Pons (tissue), 1 donor: ENCODE measurements around the gene CHN2.
"Not testable (repeated sequence)": the region's sequence is repeated elsewhere in the genome, so short reads cannot be mapped to it uniquely, and the experiment has no call there.

Source experiments
- DNase-seq: peaks from one replicate; pipeline ENCODE4 v3.0.0-alpha.2; 2016; ENCODE audit warnings: low spot score

Gene CHN2

DNA sequence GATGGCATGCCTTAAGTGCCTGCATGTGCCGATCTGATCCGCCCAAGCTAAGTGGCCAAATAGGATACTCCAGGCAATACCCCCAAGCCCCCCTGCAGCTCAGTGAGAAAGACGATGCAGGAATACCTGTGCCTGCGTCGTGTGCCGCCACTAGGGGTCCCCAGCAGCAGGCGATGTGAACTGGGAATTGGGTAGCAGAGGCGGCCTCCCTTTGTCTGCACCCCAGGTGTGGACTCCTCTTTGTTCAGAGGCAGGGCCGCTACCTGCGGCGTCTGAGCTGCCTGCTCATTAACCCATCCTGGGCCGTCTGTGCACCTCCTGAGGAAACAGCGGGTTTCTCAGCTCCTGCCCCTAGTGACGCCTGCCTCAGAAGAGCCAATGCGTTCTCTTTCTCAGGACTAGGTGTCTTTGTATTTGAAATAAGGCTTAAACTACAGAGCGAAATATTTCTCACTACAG, 4.8 kb upstream of the CHN2 start:
- DNase-seq: peak; percentile 73

DNA sequence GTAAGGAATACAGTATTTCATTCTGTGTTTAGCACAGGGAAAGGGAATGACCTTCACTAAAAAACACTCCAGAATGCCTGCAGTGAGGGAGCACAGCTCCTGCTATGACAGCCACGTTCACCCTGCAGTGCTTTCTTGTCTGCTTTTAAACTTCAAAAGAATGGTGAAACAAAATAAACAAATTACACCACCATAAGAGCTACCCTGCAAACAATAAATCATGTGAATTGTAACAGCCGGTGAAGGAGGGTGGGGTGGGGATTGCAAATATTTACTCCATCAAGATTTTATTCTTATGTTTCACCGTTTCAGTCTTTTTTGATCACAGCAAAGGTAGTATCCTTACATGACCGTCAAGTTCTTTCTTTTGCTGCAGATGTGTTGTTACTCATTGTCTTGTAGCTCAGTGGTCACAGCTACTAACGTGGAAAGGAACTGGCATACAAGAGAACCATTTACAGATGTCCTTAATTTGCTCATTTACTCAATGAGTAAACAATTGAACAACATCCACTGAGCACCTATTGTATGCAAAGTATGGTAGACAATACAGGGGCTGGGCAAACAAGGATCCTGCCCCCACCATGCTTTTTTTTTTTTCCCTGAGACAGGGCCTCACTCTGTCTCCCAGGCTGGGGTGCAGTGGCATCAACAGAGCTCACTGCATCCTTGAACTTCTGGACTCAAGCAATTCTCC, 4.1 kb upstream of the CHN2 start:
- no peak for DNase-seq

DNA sequence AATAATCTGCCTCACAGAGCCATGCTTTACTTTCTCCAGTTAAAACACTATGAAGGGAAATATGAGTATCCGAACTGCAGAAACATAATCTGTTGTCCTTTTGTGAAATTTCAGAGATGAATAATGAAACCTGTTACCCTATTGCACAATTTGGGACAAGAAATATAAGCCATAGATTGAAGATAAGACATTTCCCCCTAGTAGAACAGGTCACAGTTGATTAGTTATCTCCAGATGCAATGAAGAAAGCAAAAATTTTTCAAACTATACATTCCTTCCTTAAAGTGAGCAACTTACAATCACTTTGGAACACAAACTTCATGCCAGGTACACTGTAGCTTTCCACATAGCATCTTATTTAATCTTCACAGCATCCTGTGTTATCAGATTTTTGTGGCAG, 2.3 kb upstream of the CHN2 start:
- no peak for DNase-seq

DNA sequence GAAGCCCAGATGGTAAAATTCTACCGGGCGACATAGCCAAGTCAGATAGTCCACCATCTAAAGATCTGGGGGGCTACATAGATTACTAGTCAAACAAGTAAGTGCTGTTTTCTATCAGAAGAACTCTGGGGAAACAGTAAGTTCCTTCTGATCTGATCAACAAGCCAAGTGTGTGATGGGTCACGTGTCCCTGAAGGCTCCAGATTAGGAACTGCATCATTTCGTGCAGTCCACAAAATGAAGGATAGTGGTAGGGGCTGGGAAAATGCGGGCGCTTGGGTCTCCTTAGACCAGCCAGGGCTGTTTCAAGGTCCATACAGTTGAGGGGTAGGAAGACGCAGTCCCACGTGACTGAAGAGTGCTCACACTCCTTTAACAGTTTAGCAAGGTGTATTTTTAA, 1.8 kb upstream of the CHN2 start:
- DNase-seq: no peak

DNA sequence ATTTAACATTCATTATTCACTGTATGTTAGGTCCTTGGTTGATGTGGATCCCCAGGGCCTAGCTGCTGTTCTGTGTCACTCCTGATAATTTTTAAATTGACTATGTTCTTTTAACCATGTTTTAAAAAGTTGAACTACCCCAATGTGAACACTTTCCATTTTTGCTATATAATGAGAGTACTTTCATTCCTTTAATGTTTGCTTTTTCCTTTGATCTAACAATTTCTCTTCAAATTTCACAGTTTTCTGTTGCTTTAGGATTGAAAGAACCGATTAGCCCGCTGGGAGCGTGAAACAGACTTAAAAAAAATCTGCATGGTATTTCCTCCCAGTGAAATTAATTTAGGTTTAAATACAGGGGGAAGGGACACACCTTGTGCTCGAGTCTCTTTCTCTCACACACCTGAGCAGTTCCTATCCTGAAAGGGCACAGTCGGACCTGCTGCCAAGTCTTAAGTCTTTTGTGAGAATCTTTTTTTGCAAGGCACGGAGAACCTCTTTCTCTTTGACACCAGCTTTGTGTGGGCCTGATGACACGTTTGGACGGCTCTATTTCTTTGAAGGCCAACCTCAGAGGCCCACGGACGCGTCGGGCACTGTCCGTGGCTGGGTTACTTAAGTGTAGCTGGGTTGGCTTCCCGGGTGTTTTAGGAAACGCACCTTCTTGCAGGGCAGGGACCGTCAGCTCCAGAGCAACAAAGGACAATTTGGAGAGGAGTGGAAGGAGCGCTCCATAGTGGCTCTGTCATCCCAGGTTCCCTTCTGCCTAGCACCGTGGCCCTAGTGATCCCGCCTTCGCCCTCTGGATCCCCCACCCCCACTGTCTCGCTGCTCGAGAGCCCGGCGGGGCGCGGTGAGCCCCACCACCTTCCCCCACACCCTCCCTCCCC, 1.0 kb upstream of the CHN2 start:
- peak; percentile 51 for DNase-seq

DNA sequence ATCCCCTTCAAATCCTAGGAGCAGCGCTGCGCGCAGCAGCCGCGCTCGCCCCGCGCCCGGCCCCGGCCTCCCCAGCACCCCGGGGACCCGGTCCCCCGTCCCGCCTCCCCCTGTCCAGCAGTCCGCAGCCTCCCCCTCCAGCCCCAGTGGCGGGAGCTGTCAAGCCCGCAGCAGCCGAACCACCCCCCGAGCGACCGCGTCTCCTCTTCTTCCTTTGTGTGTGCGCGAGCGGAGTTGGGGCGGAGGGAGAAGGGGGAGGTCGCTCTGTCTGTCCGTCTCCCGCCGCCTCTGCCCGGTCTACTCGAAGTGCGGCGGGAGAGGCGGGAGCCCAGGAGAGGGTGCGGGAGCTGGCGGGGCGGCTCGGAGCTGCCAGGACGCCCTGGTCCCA, 375 bp upstream of the CHN2 start:
- no peak for DNase-seq

DNA sequence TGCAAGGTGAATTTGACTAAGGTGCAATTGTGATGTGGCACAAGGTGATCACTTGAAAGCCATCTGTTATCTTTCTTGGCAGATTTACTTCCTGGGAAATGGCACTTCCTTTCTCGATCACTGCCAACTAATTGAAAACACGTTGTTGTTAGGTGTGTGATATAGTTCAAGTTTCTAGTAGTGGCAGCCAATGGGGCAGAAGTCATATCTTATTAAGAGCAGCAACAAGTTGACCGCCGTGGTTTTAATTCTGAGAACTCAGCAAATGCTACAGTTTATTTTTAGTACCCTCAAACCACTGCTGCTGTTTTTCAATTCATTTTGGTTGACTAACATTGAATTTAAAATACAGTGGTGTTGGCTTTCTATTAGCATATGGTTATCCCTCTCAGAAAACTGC, 1.6 kb downstream of the CHN2 start:
- DNase-seq: peak; percentile 46

DNA sequence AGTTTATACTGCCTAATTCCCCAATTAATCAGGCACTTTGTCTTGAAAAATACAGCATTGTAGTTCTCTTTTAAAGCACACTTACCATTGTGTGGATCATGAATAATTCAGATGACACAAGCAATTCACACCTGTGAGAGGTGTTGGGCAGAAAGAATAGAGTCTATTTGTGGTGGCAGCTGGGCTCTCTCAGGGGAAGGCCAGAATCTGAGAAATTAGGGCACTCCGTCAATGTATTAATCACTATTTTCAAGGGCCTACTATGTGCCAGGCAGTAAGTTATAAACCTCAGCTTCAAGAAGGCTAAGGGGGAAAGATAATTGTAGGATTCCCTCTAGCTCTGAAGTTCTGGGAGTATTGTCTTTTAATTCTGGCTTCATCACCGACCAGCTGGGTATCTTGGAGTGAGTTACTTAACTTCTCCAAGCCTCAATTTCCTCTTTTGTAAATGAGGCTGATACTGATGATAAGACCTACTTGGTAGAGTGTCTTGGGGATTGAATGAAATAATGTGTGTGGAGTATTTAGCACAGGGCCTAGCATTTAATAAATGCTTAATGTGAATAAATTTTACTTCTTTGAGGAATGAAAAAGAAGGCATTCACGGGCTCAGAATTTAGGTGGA, 2.5 kb downstream of the CHN2 start:
- no peak for DNase-seq

DNA sequence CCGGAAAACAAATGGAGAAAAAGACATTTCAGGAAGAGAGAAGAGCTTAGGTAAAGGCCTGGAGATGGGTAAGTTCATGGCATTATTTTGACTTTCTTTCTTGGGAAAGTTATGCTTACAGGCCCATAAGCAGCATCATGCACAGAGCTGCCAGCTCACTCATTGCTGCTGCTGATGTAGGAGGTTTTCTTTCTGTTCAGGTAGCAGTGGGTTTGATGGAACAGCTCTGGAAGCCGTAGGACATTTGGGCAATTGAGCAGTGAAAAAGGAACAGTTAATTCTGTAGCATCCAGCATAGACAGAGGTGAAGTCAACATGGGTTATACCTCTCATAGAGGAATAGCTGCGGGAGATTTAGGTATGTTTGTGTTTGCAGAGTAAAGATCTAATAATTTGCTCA, 3.3 kb downstream of the CHN2 start:
- no peak for DNase-seq

DNA sequence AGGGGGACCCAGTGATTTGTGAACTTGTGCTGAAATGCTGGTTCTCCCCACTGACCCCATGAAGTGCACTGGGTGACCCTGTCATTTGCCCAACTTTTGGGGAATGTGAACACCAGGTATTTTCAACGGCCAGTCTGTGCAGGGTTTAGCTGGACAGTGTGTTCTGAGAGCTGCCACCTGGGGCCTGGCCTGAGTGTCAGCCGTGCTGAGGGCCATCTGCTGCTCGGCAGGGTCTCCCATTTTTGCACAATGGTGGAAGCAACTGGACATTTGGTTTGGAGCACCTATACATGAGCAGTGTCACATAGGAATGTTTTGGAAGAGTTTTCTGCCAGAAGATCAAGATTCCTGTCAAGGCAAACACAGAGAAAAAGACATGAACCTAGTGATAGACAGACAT, 5.2 kb downstream of the CHN2 start:
- no peak for DNase-seq

DNA sequence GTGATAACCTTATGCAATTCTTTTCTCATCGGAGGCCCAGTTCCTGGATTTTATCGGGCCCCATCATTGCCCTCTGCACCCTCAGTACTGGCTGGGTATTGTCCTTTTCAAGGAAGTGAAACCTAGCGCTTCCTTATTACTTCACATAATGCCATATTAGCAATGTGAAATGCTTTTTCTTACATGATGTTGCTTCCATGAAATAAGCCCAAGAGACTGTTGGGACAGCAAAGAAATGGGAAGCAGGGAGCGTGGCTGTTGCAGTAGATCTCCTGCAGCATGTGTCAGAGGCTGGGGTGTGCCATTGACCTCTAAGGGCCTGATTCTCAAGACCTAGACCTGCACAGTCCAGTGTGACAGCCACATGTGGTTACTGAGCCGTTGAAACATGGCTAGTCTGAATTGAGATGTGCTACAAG, 8.1 kb downstream of the CHN2 start:
- peak; percentile 49 for DNase-seq

DNA sequence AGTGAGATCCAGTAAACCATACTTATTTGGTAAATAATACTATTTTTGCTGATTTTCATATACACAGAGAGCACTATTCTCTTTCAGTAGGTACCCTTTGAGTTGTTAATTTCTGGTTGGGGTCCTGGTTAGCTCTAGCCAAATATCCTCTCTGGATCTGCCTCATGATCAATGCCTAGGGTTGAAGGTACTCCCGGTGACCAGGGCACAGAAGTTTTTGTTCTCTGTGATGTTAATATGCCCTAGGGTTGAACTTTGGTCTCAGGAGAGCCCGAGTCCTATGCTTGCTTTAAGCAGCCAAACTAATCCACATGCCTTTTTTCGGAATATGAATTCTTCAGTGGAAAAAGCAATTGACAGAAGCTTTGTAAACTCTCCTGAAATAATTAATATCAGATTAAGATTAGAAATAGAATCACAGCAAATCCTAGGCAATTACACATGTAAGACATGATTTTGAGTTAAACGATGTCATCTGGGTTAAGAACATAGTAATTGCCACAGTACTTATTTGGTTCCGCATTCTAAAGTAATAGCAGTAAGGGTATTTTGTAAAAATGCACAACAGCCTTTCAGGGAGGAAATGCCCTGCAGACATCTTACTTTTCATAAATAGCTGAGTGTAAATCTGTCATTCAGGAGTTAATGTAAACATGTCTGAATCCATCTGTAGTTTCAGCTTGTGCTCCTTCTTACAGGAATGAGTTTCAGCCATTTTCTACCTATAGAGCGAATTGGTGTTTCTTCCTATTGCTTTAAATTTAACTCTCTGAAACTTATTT, 10.1 kb downstream of the CHN2 start:
- no peak for DNase-seq

DNA sequence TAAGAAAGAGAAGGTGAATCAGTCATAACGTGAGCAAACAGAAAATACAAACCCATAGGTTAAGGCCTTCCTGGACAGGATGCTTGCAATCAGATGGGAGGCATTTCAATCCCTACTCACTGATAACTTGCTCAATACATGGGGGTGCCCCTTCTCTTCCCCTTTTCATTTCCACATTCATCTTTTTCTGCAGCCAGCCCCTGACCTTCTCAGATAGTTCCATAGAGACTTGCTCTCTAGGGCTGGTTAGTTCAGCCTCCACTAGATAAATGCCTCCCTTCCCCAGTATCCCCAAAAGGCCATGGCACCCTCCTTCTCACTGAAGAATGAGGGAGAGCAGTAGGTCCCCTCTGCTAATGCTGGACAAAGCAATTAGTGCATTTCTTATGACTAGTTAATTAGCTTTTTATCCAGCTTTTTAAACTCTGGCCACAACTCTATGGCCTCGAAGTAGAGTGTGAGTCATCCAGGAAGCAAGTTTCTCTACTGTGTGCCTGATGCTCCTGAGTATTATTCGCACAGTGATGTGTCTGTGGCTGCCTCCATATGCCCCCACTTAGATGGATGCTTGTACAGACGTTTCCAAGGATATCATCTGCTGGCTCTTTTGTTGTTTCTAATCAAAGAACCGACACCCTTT, 12.7 kb downstream of the CHN2 start:
- no peak for DNase-seq

DNA sequence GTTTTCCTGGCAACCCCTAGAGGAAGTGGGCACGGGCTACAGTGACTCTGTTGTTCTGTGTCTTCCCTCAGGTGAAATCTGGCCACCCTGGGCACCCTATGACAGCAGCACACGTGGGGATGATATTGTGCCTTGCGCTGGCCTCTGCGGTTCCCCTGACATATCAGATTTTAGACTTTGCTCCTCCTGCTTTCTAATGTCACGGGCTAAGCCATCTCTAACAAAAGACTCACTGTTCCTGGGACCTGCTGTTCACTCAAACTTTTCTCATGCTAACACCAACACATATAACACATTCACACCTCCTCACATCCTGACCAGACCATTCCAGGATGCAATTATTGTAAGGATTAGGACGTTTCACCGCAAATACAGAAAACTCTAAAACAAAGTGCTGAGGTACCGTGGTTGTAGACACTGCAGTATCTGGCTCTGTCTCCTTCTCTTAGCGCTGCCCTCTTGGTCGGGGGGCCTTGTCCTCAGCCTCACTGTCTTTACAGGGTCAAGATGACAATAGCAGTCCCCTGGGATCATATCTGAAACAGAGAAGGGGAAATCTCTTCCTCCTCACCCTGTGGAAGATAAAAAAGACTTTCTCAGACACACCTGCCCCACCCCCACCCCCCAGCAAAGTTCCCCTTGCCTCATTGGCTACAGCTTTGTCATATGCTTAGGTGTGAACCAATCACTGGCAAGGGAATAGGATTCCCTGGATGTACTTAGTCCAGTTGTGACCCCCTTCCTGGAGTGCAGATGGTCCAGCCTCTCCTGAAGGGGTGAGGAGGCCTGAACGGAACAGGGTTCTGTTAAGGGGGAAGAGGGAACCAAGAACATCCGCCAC, 14.1 kb downstream of the CHN2 start:
- peak; percentile 28 for DNase-seq

DNA sequence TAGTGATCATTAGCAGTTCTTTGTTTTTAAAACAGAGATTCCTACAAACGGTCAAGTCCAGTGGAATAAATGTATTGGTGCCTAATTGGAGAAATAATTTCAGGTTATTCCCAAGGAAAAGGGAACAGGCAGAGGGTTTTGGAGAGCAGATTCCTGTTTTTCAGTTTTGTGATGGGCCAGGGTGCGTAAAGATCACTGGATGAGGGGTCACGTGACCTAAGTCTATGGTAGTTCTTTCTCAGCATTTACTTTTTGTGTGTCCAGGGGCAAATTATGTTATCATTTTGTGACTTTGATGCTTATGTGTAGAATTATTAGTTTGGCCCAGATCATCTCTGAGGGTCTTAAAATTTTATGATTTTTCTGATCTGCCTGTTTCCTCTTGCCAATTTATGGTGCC, 15.2 kb downstream of the CHN2 start:
- DNase-seq: no peak

DNA sequence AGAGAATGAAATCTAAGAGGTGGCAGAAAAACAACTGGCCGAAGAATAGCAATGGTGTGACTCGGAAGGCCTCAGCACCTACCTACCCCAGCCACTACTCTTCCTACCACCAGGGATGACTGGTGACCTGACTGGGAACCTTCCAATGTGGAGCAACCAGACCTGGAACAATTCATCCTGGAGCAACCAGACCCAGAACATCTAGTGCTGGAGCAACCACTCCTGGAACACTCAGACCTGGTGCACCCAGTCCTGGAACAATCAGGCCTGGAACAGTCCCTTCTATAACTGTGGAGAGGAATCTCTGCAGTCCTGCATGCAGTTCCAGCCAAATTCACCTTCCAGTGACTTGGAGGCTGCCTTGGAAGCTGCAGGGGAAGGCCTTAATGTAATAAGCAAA, 18.2 kb downstream of the CHN2 start:
- not testable (repeated sequence) for DNase-seq

DNA sequence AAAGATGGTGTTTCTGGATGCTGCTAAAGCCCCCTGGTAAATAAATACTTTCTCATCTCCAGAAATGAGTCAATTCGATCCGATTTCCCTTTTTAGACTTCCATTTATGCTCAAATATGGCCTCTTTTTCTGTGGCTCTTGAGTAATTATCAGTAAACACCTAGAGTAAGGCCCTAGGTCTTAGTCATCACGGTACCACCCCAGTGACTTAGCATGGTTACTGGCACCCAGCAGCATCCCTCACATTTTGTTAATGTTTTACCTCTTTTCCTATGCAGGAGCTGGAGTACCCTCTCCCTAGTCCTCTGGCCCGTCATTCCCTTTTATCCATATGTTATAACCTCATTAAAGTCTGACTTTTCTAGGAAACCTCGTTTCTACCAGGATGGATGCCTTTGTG, 19.5 kb downstream of the CHN2 start:
- DNase-seq: no peak

DNA sequence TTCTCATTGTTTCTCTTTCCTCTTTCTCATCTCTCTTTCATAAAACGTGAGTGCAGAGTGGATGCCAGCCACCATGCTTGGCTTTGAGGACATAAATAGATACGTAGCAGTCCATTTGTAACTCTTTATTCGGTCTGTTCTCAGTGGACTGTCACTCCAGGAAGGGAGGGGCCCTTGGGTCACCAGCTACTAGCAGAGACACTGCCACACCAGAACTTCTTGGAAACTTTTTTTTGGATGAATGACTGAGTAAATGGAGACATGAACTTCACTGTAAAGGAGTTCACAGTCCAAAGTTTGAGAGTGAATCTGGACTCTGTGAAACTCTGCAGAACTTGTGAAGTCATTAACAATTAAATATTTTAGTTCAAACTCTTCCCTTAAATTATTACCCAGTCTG, 20.2 kb downstream of the CHN2 start:
- DNase-seq: no peak

DNA sequence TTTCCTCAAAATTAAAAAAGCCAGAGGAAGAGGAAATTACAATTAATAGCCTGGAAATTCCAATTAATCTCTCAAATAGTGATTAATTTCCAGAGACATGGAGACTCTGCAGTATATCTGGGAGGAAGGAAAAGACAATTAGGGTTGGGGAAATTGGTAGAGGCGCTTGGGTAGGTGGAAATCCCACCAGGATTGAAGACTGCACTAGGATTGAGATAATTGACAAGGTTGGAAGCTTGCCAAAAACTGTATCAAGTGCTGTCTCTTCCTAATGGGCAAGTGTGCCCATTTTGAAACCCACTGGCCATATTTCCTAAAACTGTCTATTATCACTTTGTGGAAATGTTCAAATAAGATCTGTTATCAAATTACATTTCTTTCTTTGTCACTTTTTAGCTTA, 21.6 kb downstream of the CHN2 start:
- no peak for DNase-seq

DNA sequence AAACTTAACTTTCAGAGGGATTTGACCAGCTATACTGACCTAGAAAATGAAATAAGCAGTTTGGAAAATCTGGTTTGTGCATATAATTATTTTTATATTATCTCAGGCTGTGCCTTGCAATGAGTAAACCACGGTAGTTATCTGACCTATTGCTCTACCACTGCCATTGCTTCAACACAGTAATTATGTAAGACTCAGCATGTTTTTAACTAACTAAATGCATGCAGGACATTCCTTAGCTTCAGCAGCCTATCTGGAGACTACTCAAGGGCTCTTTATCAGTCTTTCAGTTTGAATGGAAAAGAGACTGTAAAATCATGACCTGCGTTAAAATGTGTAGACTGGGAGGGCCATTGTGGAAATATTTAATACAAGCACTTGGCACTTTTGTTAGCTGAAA, 22.5 kb downstream of the CHN2 start:
- no peak for DNase-seq

DNA sequence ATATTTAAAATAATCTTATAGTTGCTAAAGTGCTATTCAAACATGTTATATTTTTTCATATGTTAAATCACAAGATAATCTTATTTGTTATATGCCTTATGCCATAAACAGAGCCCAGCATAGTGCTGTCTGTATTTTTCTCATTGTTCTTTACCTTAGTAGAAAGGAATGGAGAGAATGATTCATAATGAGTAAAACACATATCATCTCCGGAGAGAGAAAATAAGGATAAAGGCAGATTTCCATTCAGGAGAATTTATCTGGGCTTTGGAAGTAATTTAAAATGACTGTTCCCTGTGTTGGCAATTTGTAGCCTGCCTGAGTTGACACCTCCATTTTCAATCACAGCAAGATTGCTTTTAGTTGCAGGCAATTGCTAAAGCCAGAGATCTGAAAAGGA, 30.2 kb downstream of the CHN2 start:
- no peak for DNase-seq
